Mesenchymal stem cell (in vitro differentiated cells and primary cell): ENCODE results near the gene STC2.

Experiments
- DNase-seq: peaks from one replicate; pipeline ENCODE4 v3.0.0-alpha.2; 2013
- H2AFZ ChIP-seq: one replicate; pipeline ENCODE4 v1.6.1; 2013; ENCODE audit warnings: low read depth, mild to moderate bottlenecking, control low read depth, inconsistent platforms, low read length, moderate library complexity
- H2AK5ac ChIP-seq: 2 replicates; pipeline ENCODE4 v1.6.1; 2013; ENCODE audit warnings: low read length, moderate library complexity, mild to moderate bottlenecking, inconsistent platforms; ENCODE audit not compliant: severe bottlenecking
- H2BK120ac ChIP-seq: one replicate; pipeline ENCODE4 v1.6.1; 2013; ENCODE audit warnings: low read depth, mild to moderate bottlenecking, inconsistent platforms, low read length, moderate library complexity
- H2BK12ac ChIP-seq, 2 experiments: one replicate each; pipeline ENCODE4 v1.6.1; 2013; ENCODE audit warnings: inconsistent platforms in 2 of 2, low read length in 2 of 2, mild to moderate bottlenecking in 2 of 2, moderate library complexity in 2 of 2, control low read depth in 1 of 2
- H2BK15ac ChIP-seq: one replicate; pipeline ENCODE4 v1.6.1; 2013; ENCODE audit warnings: mild to moderate bottlenecking, low read depth, inconsistent platforms; ENCODE audit not compliant: poor library complexity, severe bottlenecking
- H2BK5ac ChIP-seq: 2 replicates; pipeline ENCODE4 v1.6.1; 2013; ENCODE audit warnings: low read depth, mild to moderate bottlenecking, low read length, control low read depth, inconsistent platforms; ENCODE audit not compliant: poor library complexity, severe bottlenecking
- H3K14ac ChIP-seq, 2 experiments: one replicate each; pipeline ENCODE4 v1.6.1; 2013; ENCODE audit warnings: inconsistent platforms in 2 of 2, low read length in 2 of 2, control low read depth in 1 of 2, mild to moderate bottlenecking in 1 of 2, moderate library complexity in 1 of 2
- H3K18ac ChIP-seq, 2 experiments: one replicate each; pipeline ENCODE4 v1.6.1; 2013; ENCODE audit warnings: inconsistent platforms in 2 of 2, low read length in 2 of 2, control low read depth in 1 of 2, low read depth in 1 of 2, mild to moderate bottlenecking in 1 of 2
- H3K23ac ChIP-seq, 2 experiments: one replicate each; pipeline ENCODE4 v1.6.1; 2013; ENCODE audit warnings: inconsistent platforms in 2 of 2, low read length in 2 of 2, mild to moderate bottlenecking in 2 of 2, moderate library complexity in 2 of 2, control low read depth in 1 of 2
- H3K27ac ChIP-seq: 2 replicates; pipeline ENCODE4 v1.5.1; 2013; ENCODE audit warnings: mild to moderate bottlenecking, moderate library complexity, low read length, control low read depth, inconsistent platforms; ENCODE audit not compliant: poor library complexity, severe bottlenecking
- H3K27me3 ChIP-seq, 2 experiments: 2 replicates each; pipeline versions ENCODE4 v1.6.1 to v1.7.0; 2013; ENCODE audit warnings: low read length in 2 of 2, mild to moderate bottlenecking in 2 of 2, moderate library complexity in 2 of 2, control low read depth in 1 of 2, inconsistent platforms in 1 of 2; ENCODE audit not compliant: control insufficient read depth in 1 of 2, insufficient read depth in 1 of 2
- H3K36me3 ChIP-seq, 2 experiments: 2 replicates each; pipeline versions ENCODE4 v1.6.1 to v1.7.0; 2013; ENCODE audit warnings: low read length in 2 of 2, control low read depth in 1 of 2, inconsistent platforms in 1 of 2, low read depth in 1 of 2, mild to moderate bottlenecking in 1 of 2; ENCODE audit not compliant: insufficient read depth in 2 of 2, control insufficient read depth in 1 of 2
- H3K4ac ChIP-seq, 2 experiments: one replicate each; pipeline ENCODE4 v1.6.1; 2013; ENCODE audit warnings: inconsistent platforms in 2 of 2, low read length in 2 of 2, mild to moderate bottlenecking in 2 of 2, moderate library complexity in 2 of 2, control low read depth in 1 of 2, low read depth in 1 of 2
- H3K4me1 ChIP-seq: 2 replicates; pipeline ENCODE4 v1.6.1; 2013; ENCODE audit warnings: low read depth, low read length, control low read depth; ENCODE audit not compliant: control insufficient read depth, insufficient read depth
- H3K4me2 ChIP-seq: 2 replicates; pipeline ENCODE4 v1.6.1; 2013; ENCODE audit warnings: low read length, mild to moderate bottlenecking, inconsistent platforms; ENCODE audit not compliant: poor library complexity, severe bottlenecking
- H3K4me3 ChIP-seq, 2 experiments: 2 replicates each; pipeline versions ENCODE4 v1.5.1 to v1.7.0; 2013; ENCODE audit warnings: low read length in 2 of 2, mild to moderate bottlenecking in 2 of 2, control low read depth in 1 of 2, low read depth in 1 of 2; ENCODE audit not compliant: insufficient read depth in 1 of 2
- H3K79me1 ChIP-seq: replicated peaks from 2 replicates; pipeline ENCODE4 v1.6.1; 2013; ENCODE audit warnings: mild to moderate bottlenecking, control low read depth, low read length, inconsistent platforms; ENCODE audit not compliant: poor library complexity, severe bottlenecking
- H3K9ac ChIP-seq: 2 replicates; pipeline ENCODE4 v1.7.0; 2013; ENCODE audit warnings: mild to moderate bottlenecking, low read length, moderate library complexity
- H3K9me3 ChIP-seq: 2 replicates; pipeline ENCODE4 v1.7.0; 2013; ENCODE audit warnings: mild to moderate bottlenecking, low read length; ENCODE audit not compliant: control insufficient read depth
- H4K8ac ChIP-seq: one replicate; pipeline ENCODE4 v1.6.1; 2013; ENCODE audit warnings: inconsistent platforms, mild to moderate bottlenecking, low read length, moderate library complexity
- H4K91ac ChIP-seq: one replicate; pipeline ENCODE4 v1.6.1; 2013; ENCODE audit warnings: mild to moderate bottlenecking, low read length, inconsistent platforms
- WGBS: methylation state at CpG from one replicate; pipeline ENCODE4 v1.1.7; 2013; ENCODE audit warnings: mixed read lengths; 5-methylcytosine and 5-hydroxymethylcytosine counted together

STC2 gene

DNA sequence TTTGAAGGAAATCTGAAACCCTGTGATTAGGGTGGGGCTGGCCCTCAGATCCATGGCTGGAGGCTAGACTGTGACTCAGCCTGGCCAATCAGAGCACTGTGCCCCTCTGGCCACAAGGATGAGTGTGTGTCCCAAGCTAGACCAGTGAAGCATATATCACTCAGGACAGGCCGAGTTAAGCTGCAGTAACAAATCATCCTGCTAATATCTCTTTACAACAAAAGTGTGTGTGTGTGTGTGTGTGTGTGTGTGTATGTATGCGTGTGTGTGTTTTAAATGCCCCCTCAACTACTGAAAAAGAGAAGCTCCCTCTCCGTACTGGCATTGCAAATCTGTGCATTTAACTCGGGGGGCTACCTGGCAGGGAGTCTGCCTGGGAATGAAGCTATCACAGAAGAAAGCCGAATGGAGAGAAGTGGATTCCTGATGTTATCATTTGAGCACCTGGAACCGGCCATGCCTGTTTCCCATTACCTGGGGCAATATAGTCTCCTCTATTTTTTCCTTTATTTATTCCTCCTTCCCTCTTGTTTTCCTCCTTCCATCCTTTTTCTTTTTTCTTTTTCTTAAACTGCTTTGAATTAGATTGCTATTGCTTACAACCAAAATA, 25.6 kb downstream of the STC2 start:
- Histone ChIP-seq H3K23ac (no peak overlapping the region), H3K4ac (peak overlapping the region in 1 of 2 experiments; percentile 47), H3K4me1 (peaks cover 26% of the 10 kb centered on the region), H3K4me2 (no peak overlapping the region), H3K9me3 (peaks cover 2% of the 10 kb centered on the region), H3K27me3 (no peaks in the 10 kb centered on the region), H3K36me3 (no peaks in the 10 kb centered on the region), H2BK15ac (no peak overlapping the region), H3K14ac (no peak overlapping the region), H2BK120ac (peak overlapping the region; percentile 85), H3K4me3 (no peak overlapping the region), H3K27ac (no peak overlapping the region), H2BK12ac (no peak overlapping the region), H2BK5ac (no peak overlapping the region), H4K91ac (no peak overlapping the region), H3K18ac (peak overlapping the region in 1 of 2 experiments; percentile 28), H3K79me1 (no peaks in the 10 kb centered on the region), H4K8ac (no peak overlapping the region), H3K9ac (no peak overlapping the region), H2AK5ac (peak overlapping the region; percentile 70), H2AFZ (no peak overlapping the region)
- DNase-seq, result peak; percentile 87
- WGBS, result 53% methylated on average over 4 of the region's 6 CpGs

DNA sequence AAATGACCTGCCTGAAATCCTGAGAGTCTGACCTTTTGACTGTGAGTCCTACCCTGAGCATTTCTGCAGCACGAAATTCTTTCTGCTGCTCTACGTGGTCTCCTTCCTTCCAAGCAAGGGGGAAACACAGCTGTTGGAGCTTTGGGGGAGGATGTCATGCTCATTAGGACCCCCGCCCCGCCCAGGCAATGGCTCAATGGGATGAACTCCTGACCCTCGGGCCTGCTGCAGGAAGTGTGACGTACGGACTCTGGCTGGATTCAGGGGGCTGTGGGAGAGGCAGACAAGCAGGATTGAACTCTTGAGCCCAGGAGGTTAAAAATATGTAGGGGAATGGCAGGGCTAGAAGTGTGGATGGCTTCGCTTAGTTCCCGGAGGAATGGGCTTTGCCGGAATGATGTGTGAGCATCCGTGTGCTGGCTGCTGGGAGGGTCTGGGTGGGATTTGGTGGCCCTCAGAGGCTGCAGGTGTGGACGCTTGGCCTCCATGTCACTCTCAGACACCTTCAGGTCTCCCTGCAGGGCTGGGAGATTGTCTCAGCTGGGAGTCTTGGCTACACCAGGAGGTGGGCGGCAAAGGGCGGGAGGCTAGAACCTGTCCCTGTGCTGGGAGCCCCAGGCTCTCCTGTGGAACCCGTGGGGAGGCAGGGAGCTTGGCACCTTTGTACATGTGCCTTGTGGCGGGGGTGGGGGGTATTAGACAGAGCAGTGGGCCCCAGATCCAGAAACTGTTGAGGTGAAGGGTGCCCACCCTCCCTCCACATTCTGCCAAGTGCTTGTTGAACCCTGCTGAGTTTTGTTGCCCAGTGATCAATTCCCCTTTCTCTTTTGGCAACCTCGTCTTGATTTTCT, 26.3 kb downstream of the STC2 start:
- no peak overlapping the region for H3K9ac ChIP-seq
- H2BK120ac ChIP-seq, result peak overlapping the region; percentile 85
- peaks cover 26% of the 10 kb centered on the region for H3K4me1 ChIP-seq
- peak overlapping the region in 1 of 2 experiments; percentile 87 for H3K14ac ChIP-seq
- peak overlapping the region; percentile 79 to 89 for H3K4ac ChIP-seq
- H2AFZ ChIP-seq, result no peak overlapping the region
- no peak overlapping the region for H2BK5ac ChIP-seq
- no peaks in the 10 kb centered on the region for H3K36me3 ChIP-seq
- H3K9me3 ChIP-seq, result no peaks in the 10 kb centered on the region
- no peaks in the 10 kb centered on the region for H3K27me3 ChIP-seq
- H3K4me3 ChIP-seq, result no peak overlapping the region
- peak overlapping the region; percentile 59 for H4K91ac ChIP-seq
- WGBS, result 41% methylated on average over 16 of the region's 17 CpGs
- H3K79me1 ChIP-seq, result no peaks in the 10 kb centered on the region
- H4K8ac ChIP-seq, result peak overlapping the region; percentile 73
- peak overlapping the region; percentile 71 for H2BK15ac ChIP-seq
- no peak for DNase-seq
- peak overlapping the region; percentile 18 to 93 for H2BK12ac ChIP-seq
- H3K23ac ChIP-seq, result peak overlapping the region in 1 of 2 experiments; percentile 73
- H3K4me2 ChIP-seq, result no peak overlapping the region
- no peak overlapping the region for H3K27ac ChIP-seq
- no peak overlapping the region for H2AK5ac ChIP-seq
- peak overlapping the region; percentile 80 to 88 for H3K18ac ChIP-seq

DNA sequence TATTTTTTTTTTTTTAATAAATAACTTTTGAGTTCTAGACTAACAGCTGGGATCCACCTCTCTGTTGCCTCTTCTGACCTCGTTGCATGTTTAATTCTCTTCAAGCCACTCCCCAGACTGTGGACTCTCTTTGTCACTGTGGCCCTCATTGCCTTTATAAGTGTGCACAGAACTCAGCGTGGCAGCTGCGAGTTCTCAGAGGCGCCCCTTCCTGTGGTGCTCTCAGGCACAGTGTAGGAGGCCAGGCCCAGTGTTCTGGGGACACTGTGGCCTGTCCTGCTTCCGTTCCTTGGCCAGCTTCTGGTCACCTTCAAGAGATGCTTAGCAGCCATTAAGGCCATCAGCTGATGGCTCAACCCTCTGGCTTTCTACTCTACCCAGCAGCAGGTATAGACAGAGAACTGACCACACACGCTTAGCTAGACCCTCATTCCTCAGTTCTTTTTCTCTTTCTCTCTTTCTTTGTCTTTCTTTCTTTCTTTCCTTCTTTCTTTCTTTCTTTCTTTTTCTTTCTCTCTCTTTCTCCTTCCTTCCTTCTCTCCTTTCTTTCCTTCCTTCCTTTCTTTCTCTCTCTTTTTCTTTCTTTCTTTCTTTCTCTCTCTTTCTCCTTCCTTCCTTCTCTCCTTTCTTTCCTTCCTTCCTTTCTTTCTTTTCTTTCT, 27.7 kb downstream of the STC2 start:
- peak overlapping the region in 1 of 2 experiments; percentile 29 for H2BK12ac ChIP-seq
- H3K4me3 ChIP-seq, result no peak overlapping the region
- H3K27ac ChIP-seq, result no peak overlapping the region
- H3K4ac ChIP-seq, result no peak overlapping the region
- no peaks in the 10 kb centered on the region for H3K79me1 ChIP-seq
- no peak overlapping the region for H2AFZ ChIP-seq
- H2BK120ac ChIP-seq, result no peak overlapping the region
- peak overlapping the region in 1 of 2 experiments; percentile 75 for H3K14ac ChIP-seq
- H2BK15ac ChIP-seq, result no peak overlapping the region
- H3K4me2 ChIP-seq, result no peak overlapping the region
- H3K23ac ChIP-seq, result no peak overlapping the region
- no peak overlapping the region for H2AK5ac ChIP-seq
- WGBS, result 79% methylated on average over 6 of the region's 6 CpGs
- H3K27me3 ChIP-seq, result no peaks in the 10 kb centered on the region
- H4K91ac ChIP-seq, result peak overlapping the region; percentile 84
- no peak overlapping the region for H4K8ac ChIP-seq
- no peaks in the 10 kb centered on the region for H3K9me3 ChIP-seq
- no peak overlapping the region for H2BK5ac ChIP-seq
- peak overlapping the region; percentile 6 to 28 for H3K18ac ChIP-seq
- H3K4me1 ChIP-seq, result peaks cover 26% of the 10 kb centered on the region
- H3K36me3 ChIP-seq, result no peaks in the 10 kb centered on the region
- no peak overlapping the region for H3K9ac ChIP-seq
- DNase-seq, result no peak

DNA sequence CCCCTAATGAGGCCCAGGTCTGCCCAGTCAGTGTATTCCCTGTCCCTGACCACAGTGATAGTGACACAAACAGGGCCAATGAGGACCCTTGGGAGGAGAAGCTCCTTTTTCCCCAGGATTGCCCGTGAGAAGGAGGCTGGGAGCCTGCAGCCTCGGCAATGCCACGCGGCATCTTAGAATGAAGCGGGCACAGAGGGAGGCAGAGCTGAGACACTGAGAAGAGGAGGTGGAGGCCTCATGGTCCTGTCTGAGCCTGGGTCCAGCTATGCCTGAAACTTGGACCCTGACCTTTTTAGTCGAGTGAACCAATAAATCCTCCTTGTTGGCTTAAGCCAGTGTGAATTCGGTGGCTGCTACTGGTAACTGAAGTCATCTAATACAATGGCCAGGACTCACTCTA, 28.4 kb downstream of the STC2 start:
- Histone ChIP-seq H2BK5ac (no peak overlapping the region), H3K4ac (no peak overlapping the region), H2AK5ac (no peak overlapping the region), H3K27ac (no peak overlapping the region), H3K9me3 (no peaks in the 10 kb centered on the region), H4K8ac (peak overlapping the region; percentile 29), H3K4me1 (peaks cover 24% of the 10 kb centered on the region), H2AFZ (no peak overlapping the region), H3K18ac (peak overlapping the region in 1 of 2 experiments; percentile 16), H3K36me3 (no peaks in the 10 kb centered on the region), H3K9ac (no peak overlapping the region), H2BK12ac (no peak overlapping the region), H3K79me1 (no peaks in the 10 kb centered on the region), H3K4me2 (no peak overlapping the region), H3K14ac (no peak overlapping the region), H3K4me3 (no peak overlapping the region), H2BK15ac (no peak overlapping the region), H3K23ac (no peak overlapping the region), H3K27me3 (no peaks in the 10 kb centered on the region), H4K91ac (no peak overlapping the region), H2BK120ac (no peak overlapping the region)
- DNase-seq, result no peak
- WGBS, result 94% methylated on average over 7 of the region's 7 CpGs
